Activated gamma-delta T cell treated with Interleukin-2 at 50 U/mL for 16 hours (primary cell): ENCODE data around the gene MUCL3.
"Not testable (repeated sequence)": the region's sequence is repeated elsewhere in the genome, so short reads cannot be mapped to it uniquely, and the experiment has no call there.

Source experiments
- DNase-seq: peaks from one replicate; pipeline ENCODE4 v3.0.0-alpha.2; 2020

MUCL3 gene

DNA sequence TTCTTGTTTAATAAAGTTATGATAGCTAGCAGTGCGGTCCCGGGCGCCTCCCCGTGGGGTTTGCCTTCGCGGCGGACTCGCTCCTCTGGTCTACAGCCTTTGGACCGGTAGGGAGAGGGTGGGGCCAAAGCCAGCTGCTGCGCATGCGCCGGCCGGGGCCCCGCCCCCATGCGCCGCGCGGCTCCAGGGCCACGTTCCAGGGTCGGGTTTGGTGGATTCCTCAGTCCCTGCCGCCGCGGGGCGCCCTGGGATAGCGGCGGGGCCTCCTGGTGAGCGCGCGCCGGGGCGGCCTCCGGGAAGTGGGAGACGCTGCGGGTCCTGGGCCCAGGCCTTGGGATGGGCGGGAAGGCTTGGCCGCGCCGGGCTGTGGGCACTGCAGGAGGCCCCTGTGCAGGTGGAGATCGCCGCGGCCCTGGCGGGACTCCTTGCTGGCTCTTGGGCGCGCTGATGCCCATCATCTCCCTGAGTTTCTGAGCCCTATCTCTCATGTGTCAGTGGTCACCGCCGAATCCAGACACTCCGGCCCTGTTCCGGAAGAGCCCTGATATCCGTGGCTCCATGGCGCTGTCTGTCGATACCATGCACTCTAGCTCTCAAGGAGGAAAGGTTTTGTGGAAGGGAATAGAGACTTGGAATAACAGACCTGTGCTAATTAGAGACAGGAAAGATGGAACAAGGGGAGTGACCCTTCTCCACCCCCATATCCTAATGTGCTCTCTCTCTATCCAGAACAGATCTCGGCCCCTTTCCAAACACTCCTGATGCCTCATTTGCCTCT, 26.5 kb upstream of the MUCL3 start, which contains the start of gene VARS2:
Gene VARS2, plus strand, starts transcription at position 163 of the 778 bp plus-strand sequence. Its CDS starts 599 bp downstream, at position 762.
- peak; percentile 80 for DNase-seq

GRCh38 chr6:30914854-30915590, 25.8 kb upstream of the MUCL3 start:
- DNase-seq = no peak

- DNase-seq = no peak
Measured at GRCh38 chr6:30915591-30915946, 25.2 kb upstream of the MUCL3 start.

DNA sequence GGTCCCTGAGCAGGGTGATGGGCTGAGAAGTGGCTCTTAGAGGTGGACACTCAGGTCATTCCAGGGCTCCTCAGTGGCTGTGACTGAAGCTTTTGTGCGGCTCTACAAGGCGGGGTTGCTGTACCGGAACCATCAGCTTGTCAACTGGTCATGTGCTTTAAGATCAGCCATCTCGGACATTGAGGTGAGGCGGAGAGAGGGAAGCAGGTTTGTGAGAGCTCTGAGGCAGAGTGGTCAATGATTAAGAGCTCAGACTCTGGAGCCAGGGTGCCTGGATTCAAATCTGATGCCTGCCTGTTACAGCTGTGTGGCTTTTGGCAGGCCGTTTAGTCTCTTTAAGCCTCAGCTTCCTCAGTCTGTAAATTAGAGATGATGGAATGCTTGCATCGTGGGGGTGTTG, 23.7 kb upstream of the MUCL3 start:
- no peak for DNase-seq

DNA sequence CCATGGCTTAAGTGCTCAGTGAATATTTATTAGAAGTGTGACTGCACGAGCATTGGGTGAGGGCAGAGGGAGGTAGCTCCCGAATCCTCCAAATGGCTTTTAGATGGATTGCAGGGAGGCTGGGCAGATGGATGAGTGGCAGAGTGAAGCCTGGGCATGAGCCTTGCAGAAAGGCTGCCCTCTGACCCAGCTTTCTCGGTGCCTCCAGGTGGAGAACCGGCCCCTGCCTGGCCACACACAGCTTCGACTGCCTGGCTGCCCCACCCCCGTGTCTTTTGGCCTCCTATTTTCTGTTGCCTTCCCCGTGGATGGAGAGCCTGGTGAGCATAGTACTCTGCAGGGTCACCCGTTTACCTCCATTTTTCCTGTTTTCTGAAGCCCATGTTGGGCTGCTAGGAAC, 23.3 kb upstream of the MUCL3 start:
- DNase-seq = no peak

- DNase-seq = no peak
Measured at GRCh38 chr6:30918670-30919069, 22.1 kb upstream of the MUCL3 start.

- DNase-seq = no peak
Measured at GRCh38 chr6:30922447-30922852, 18.3 kb upstream of the MUCL3 start.

DNA sequence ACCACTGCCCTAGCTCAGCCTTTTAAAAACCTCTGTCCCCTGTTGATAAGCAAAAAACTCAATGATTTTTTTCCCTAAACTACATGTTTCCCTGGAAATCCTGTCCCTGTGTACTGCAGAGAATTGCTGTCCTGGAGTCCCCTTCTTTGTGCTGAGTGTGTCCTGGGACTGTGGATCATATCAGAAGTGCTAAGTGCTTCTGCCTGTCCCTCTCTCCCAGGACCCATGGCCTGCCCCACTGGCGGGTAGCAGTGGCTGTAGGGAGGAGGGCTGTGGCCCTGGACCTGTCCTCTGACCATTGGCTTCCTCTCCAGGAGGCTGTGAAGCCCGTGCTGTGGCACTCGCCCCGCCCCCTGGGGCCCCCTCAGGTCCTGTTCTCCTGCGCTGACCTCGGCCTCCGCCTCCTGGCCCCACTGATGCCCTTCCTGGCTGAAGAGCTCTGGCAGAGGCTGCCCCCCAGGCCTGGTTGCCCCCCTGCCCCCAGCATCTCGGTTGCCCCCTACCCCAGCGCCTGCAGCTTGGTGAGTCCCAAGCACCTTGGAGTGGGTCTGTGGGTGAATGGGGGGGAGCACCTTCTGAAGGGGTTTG, 16.6 kb upstream of the MUCL3 start:
- DNase-seq = not testable (repeated sequence)

DNA sequence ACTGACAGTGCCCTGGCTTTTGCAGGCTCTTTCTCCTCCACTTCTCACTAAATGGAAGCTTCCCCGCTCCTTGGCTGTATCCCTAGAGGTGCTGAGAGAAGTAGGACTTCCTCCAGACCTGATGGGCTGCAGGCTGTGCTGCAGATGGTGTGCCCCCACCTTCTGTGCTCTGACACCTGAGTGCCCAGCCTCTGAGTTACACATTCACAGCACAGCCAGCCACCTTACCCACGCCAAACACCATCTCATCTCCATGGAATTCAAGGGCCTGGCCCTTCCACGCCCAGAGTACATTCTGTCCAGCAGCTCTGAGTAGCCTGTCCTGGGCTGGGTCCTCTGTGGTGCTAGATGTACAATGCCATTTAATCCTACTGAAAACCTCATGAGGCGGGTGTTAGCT, 14.1 kb upstream of the MUCL3 start:
- DNase-seq = no peak

DNA sequence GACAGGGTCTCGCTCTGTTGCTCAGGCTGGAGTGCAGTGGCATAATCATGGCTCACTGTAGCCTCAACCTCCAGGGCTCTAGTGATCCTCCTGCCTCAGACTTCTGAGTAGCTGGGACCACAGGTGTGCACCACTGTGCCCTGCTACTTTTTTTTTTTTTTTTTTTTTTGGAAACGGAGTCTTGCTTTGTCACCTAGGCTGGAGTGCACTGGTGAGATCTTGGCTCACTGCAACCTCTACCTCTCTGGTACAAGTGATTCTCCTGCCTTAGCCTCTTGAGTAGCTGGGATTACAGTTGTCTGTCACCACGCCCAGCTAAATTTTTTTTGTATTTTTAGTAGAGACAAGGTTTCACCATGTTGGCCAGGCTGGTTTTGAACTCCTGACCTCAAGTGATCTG, 13.7 kb upstream of the MUCL3 start:
- not testable (repeated sequence) for DNase-seq

DNA sequence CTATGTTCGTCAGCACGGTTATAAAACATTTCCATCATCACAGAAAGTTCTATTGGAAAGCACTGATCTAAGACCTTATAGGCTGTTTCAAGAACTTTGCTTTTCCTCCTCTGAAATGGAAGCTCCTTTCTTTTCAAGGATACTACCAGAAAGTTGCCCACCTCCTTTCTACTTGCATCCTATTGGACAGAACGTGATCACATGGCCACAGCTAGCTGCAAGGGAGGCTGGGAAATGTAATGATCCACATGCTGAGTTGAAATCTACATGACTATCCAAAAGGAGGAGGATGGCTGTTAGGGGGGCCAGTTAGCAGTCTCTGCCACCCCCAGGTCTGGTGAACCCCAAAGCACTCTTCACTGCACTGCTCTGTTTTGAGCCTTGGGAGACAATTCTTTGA, 12.1 kb upstream of the MUCL3 start:
- DNase-seq = no peak

DNA sequence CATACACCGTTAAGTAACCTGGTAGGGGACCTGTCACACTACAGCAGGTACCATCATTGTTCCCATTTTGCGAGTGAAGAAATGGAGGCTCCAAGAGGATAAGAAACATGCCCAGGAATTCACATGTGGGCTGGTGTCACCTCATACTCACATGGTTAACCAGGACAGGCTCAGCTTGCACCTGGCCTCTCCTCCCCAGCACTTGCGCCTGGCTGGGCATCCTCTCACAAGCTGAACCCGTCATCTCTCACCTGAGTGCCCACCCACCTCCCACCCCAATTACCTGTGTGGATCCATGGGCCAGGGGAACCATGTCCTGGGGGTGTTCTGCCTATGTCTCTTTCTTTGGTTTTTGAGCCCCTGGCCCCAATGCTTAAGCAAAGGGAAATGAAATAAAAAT, 10.3 kb upstream of the MUCL3 start:
- DNase-seq = no peak

DNA sequence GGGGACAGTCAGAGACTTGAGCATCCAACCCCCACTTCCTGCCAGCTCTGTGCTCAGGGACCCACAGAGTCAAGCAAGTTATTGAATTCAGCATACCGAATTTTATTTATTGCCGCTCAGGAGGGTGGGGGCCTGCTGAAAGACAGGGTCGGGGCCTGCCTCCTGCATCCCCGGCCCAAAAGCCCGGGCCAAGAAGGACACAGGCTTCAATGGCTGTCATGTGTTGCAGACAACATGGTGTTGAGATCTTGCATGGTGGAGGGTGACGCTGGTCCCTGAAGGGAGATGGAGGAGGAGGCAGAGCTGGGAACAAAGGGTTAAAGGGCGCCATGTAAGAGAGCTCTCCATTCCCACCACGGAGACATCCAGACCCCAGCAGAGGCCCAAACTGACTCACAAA, 9.5 kb upstream of the MUCL3 start:
- DNase-seq = no peak

- DNase-seq = no peak
Measured at GRCh38 chr6:30931969-30932645, 8.7 kb upstream of the MUCL3 start, which contains the start of gene SFTA2. SFTA2 (minus strand) TSS chr6:30932170; CDS start chr6:30932096, 74 bp downstream.

DNA sequence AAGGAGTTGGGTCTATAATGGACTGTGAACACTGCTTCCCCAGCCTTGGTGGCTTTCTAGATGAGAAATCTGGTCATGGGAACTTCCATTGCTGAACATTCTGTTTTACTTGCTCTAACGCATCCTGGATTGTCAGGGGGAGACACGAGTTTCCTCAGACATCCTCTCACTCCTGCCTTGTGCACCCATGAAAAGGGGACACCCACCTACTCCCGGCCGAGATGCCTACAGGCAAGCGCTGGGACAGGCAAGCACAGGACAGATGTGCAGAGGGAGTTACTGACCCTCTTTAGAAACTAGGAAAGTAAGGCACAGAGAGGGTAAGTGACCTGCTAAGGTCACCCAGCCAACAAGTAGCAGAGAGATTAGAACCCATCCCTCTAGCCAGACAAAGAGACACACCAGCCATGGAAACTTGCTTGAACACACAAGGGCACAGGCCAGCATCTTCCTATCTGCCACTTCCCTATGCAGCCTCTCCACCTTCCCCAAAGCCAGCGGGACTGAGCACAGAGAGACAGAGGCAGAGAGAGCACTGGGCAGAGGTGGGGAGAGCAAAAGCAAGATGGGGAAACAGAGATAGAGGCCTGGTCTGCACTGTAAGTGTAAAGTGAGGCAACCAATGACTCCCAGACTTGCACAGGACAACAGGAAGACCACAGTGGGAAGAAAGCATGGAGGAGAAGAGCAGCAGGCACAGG, 8.0 kb upstream of the MUCL3 start:
- DNase-seq = no peak

- no peak for DNase-seq
Measured at GRCh38 chr6:30935018-30935417, 5.8 kb upstream of the MUCL3 start.

DNA sequence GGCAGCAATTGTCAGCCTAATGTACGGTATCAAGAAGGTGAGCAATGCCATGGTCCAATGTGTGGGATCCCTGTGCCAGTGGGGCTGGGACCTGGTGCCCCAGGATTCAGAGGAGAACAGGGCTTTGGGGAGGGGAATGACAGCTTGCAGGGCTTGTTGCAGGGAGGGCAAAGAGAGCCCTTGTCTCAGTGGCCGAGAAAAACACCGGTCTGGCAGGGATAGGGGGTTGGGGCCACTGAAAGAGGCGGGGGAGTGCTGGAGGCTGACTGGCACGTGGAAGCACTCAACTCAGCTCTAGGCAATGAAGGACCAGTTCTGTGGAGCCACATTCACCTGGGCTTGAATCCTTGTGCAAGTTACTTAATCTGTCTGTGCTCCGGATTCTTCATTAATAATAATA, 3.5 kb upstream of the MUCL3 start:
- no peak for DNase-seq

- DNase-seq = no peak
Measured at GRCh38 chr6:30938730-30939129, 2.0 kb upstream of the MUCL3 start.

DNA sequence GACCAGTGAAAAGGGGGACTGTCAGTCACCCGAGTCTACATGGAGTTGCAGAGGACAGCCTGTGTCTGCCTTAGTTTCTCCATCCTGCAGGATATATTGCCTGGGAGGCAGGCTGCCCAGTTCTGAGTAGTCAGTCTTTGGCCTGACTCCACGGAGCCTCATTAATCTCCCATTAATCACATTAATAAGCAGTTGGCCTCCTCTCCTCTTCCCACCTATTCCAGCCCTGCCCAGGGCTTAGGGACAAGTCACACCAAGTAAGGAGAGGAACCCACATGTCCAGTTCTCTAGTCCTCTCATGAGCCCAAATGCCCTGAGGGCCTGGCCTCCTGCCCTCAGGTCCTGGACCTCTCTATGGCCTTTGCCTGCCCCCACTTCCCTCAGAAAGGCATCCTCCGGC, 1.3 kb upstream of the MUCL3 start:
- no peak for DNase-seq

GRCh38 chr6:30942338-30943060, 1.7 kb downstream of the MUCL3 start:
- DNase-seq = no peak

DNA sequence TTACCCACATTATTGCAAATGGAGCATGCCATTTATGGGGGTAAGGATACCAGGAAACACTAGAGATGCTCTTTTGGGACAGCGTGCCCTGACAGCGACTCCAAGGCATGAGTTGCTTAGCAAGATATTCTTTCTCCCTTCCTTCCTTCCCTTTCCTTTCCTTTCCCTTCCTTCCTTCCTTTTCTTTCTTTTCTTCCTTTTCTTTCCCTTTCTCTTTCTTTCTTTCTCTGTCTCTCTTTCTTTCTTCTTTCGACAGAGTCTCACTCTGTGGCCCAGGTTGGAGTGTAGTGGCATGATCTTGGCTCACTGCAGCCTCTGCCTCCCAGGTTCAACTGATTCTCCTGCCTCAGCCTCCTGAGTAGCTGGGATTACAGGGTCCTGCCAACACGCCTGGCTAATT, 3.3 kb downstream of the MUCL3 start:
- no peak for DNase-seq

GRCh38 chr6:30945281-30945680, 4.5 kb downstream of the MUCL3 start:
- DNase-seq = no peak
